ENCODE results near the gene APOO.

Gene APOO

GRCh38 chrX:23826216-23826615 is 81.5 kb downstream of the APOO start:
- no peak for TF ChIP-seq TCF12 (IDR thresholded peaks at IDR 0.05; ENCODE audit: low read depth)
- TF ChIP-seq, protein P1, sequence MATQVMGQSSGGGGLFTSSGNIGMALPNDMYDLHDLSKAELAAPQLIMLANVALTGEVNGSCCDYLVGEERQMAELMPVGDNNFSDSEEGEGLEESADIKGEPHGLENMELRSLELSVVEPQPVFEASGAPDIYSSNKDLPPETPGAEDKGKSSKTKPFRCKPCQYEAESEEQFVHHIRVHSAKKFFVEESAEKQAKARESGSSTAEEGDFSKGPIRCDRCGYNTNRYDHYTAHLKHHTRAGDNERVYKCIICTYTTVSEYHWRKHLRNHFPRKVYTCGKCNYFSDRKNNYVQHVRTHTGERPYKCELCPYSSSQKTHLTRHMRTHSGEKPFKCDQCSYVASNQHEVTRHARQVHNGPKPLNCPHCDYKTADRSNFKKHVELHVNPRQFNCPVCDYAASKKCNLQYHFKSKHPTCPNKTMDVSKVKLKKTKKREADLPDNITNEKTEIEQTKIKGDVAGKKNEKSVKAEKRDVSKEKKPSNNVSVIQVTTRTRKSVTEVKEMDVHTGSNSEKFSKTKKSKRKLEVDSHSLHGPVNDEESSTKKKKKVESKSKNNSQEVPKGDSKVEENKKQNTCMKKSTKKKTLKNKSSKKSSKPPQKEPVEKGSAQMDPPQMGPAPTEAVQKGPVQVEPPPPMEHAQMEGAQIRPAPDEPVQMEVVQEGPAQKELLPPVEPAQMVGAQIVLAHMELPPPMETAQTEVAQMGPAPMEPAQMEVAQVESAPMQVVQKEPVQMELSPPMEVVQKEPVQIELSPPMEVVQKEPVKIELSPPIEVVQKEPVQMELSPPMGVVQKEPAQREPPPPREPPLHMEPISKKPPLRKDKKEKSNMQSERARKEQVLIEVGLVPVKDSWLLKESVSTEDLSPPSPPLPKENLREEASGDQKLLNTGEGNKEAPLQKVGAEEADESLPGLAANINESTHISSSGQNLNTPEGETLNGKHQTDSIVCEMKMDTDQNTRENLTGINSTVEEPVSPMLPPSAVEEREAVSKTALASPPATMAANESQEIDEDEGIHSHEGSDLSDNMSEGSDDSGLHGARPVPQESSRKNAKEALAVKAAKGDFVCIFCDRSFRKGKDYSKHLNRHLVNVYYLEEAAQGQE (IDR thresholded peaks at IDR 0.05; ENCODE audit: low read depth) = no peak
- no peak for TF ChIP-seq TAF1 (IDR thresholded peaks at IDR 0.05; ENCODE audit: low read depth)
- TF ChIP-seq TEAD4 (IDR thresholded peaks at IDR 0.05) = no peak
- TF ChIP-seq, protein P2, sequence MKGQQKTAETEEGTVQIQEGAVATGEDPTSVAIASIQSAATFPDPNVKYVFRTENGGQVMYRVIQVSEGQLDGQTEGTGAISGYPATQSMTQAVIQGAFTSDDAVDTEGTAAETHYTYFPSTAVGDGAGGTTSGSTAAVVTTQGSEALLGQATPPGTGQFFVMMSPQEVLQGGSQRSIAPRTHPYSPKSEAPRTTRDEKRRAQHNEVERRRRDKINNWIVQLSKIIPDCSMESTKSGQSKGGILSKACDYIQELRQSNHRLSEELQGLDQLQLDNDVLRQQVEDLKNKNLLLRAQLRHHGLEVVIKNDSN (IDR thresholded peaks at IDR 0.05) = no peak
- no peak for TF ChIP-seq CREB1 (IDR thresholded peaks at IDR 0.05; ENCODE audit: low read depth)
- TF ChIP-seq FOXM1 (IDR thresholded peaks at IDR 0.05; ENCODE audit: borderline replicate concordance, low read depth) = no peak
- no peak for TF ChIP-seq ZBTB7A (IDR thresholded peaks at IDR 0.05; ENCODE audit: low read depth)
- TF ChIP-seq YY1 (IDR thresholded peaks at IDR 0.05; ENCODE audit: low read depth) = no peak
- TF ChIP-seq RAD21 (IDR thresholded peaks at IDR 0.05; ENCODE audit: low read depth) = no peak
- no peak for TF ChIP-seq NFIC (IDR thresholded peaks at IDR 0.05)
- TF ChIP-seq MAX (IDR thresholded peaks at IDR 0.05) = no peak
- no peak for TF ChIP-seq EP300 (IDR thresholded peaks at IDR 0.05; ENCODE audit: borderline replicate concordance)
- no peak for TF ChIP-seq CEBPB (IDR thresholded peaks at IDR 0.05)
- TF ChIP-seq EGR1 (IDR thresholded peaks at IDR 0.05) = no peak

DNA sequence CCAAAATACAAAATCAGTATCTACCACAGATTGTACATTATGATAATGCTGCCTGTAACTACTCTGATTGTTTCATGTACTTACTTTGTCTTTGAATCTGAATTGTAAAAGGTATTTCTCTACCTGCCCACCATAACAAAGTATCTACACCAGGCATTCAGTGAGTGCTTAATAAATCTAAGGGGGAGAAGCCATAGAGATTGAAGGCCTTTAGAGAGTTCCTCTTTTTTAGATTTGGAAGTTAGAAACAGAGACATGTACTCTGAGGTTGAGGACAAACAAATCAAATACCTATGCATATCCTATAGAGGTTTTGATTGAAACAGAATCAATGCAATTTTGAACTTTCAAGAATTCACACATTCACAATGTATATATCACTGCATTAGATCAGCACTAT is 82.1 kb downstream of the APOO start:
- TF ChIP-seq, protein P1 (IDR thresholded peaks at IDR 0.05; ENCODE audit: low read depth) = no peak
- TF ChIP-seq ZBTB7A (IDR thresholded peaks at IDR 0.05; ENCODE audit: low read depth) = no peak
- TF ChIP-seq EGR1 (IDR thresholded peaks at IDR 0.05) = no peak
- TF ChIP-seq CREB1 (IDR thresholded peaks at IDR 0.05; ENCODE audit: low read depth) = no peak
- no peak for TF ChIP-seq MAX (IDR thresholded peaks at IDR 0.05)
- TF ChIP-seq FOXM1 (IDR thresholded peaks at IDR 0.05; ENCODE audit: borderline replicate concordance, low read depth) = no peak
- no peak for TF ChIP-seq NFIC (IDR thresholded peaks at IDR 0.05)
- TF ChIP-seq CEBPB (IDR thresholded peaks at IDR 0.05) = no peak
- no peak for TF ChIP-seq YY1 (IDR thresholded peaks at IDR 0.05; ENCODE audit: low read depth)
- TF ChIP-seq TEAD4 (IDR thresholded peaks at IDR 0.05) = no peak

DNA sequence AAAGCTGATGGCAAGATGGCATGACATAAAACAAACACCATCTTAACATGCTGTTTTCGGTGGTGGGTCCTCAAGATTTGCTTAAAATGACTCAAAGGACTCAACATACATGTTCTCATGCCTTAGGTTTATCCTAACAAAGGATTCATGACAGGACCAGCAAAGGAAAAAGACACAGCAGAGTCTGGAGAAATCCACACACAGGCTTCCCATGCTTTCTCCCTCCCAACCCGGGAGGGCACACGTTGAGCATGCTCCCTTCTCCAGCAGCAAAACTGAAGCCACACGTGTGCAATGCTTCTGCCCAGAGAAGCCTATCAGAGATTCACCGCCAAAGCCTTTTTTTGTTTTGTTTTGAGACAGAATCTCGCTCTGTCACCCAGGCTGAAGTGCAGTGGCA is 84.9 kb downstream of the APOO start:
- TF ChIP-seq NFIC (IDR thresholded peaks at IDR 0.05) (no peak), TEAD4 (IDR thresholded peaks at IDR 0.05) (no peak), TCF12 (IDR thresholded peaks at IDR 0.05; ENCODE audit: low read depth) (no peak), EGR1 (IDR thresholded peaks at IDR 0.05) (no peak), MAX (IDR thresholded peaks at IDR 0.05) (no peak), FOXM1 (IDR thresholded peaks at IDR 0.05; ENCODE audit: borderline replicate concordance, low read depth) (no peak), CEBPB (IDR thresholded peaks at IDR 0.05) (no peak), EP300 (IDR thresholded peaks at IDR 0.05; ENCODE audit: borderline replicate concordance) (no peak)
- TF ChIP-seq, protein P2 (IDR thresholded peaks at IDR 0.05) = no peak

GRCh38 chrX:23822397-23822796 is 85.3 kb downstream of the APOO start:
- TF ChIP-seq CREB1 (IDR thresholded peaks at IDR 0.05; ENCODE audit: low read depth) (no peak), ZBTB7A (IDR thresholded peaks at IDR 0.05; ENCODE audit: low read depth) (no peak), EP300 (IDR thresholded peaks at IDR 0.05; ENCODE audit: borderline replicate concordance) (no peak), TAF1 (IDR thresholded peaks at IDR 0.05; ENCODE audit: low read depth) (no peak), TEAD4 (IDR thresholded peaks at IDR 0.05) (no peak), YY1 (IDR thresholded peaks at IDR 0.05; ENCODE audit: low read depth) (no peak), FOXM1 (IDR thresholded peaks at IDR 0.05; ENCODE audit: borderline replicate concordance, low read depth) (no peak), RAD21 (IDR thresholded peaks at IDR 0.05; ENCODE audit: low read depth) (no peak), TCF12 (IDR thresholded peaks at IDR 0.05; ENCODE audit: low read depth) (no peak), NFIC (IDR thresholded peaks at IDR 0.05) (no peak), MAX (IDR thresholded peaks at IDR 0.05) (no peak), EGR1 (IDR thresholded peaks at IDR 0.05) (no peak)
- TF ChIP-seq, protein P2 (IDR thresholded peaks at IDR 0.05) = no peak
- TF ChIP-seq, protein P1 (IDR thresholded peaks at IDR 0.05; ENCODE audit: low read depth) = no peak
